ENCODE data around the gene RBP5. TPM values are rescaled to one million over a fixed set of nuclear protein-coding genes. Genes with fewer than 3 reads are reported as not detected.
A peak's percentile ranks its signal among the peaks of the same experiment; 100 is the strongest.
"Not testable (repeated sequence)": the region's sequence is repeated elsewhere in the genome, so short reads cannot be mapped to it uniquely, and the experiment has no call there.

RBP5 gene
- total RNA-seq, 1 donor from 2014 or later: 154 TPM

- DNase-seq (ENCODE audit: low spot score) (peak; percentile 92), ATAC-seq (peak; percentile 57)
Measured at GRCh38 chr12:7123806-7124522, 4.7 kb downstream of the RBP5 start.

DNA sequence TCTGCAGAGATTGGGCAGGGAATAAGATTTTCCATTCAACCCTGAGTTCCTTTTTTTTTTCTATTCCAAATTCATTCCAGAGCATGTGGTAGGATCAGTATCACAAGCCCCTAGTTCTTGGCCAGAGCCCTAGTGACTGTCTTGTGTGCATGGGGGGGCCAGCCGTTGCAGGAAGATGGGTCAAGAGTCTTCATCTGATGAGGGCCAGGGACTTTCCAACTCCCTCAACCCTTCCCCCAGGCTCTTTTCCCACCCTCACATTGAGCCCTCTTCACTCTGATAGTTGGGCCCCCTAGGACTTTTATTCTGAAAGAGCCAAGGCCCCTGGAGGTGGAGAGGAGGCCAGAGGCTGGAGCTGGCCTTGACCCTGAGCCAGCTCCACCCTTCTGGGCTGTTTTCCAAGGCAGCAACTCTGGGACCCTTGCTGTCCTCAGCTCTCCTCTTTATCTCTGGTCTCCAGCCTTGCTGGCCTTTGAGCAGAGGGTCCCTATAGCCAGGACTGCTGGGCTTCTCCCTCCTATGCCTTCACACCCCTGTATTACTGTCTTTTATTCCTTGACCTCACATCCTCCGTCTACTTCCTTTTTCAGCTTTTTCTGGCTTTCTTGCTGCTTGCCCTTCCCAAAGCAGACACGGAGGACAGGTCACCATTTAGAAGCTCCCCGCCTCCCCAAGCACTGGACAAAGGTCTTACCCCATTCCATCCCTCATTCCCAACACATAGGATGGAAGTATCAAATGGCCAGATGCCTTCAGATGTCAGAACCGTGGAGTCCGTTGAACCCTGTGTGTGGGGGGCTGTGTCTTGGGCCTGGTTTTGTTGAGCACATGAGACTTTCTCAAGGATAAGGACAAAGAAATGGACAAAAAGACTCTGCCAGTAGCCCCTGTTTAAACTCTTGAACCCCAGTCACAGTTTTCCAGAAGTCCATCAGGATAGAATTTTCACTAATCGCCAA lies 5.6 kb downstream of the RBP5 start:
- peak; percentile 75 for DNase-seq (ENCODE audit: low spot score)
- peak; percentile 35 for ATAC-seq

DNA sequence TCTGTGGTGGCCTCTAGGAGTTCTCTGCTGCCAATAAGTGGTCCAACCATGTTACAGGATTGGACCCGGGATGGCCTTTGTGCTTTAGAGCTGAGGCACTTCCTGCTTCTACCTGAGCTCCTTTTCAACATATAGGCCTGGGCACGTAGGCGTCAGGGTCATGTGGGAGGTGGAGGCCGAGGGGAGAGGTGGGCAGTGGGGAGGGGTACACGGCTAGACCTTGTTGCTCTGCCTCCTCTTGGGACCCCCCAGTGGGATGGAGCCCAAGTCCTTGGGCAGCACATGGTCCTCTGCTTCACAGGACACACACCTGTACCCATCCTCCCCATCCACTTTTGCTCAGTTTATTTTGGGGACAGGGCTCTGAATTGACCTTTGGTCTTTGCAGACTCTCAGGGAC lies 7.4 kb downstream of the RBP5 start:
- ATAC-seq (peak; percentile 0), DNase-seq (ENCODE audit: low spot score) (no peak)

GRCh38 chr12:7120166-7120565 lies 8.5 kb downstream of the RBP5 start:
- DNase-seq (ENCODE audit: low spot score): no peak

DNA sequence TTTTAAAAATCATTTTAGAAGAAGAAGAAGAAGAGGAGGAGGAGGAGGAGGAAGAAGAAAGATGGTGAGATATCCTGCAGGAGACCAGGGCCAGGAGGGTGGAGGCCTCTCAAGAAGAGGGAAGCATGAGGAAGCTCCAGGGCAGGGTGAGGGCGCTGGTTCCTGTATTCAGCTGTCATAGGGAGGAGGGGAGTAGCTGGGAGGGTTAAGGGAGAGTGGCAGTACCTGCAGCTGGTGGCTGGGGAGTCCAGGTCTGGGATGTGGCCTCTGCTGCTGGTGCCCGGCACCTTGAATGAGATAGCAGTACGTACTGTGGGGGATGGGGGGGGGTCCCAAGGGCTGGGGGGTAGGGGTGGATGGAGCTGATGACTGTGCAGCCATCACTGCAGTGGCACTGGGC lies 9.8 kb downstream of the RBP5 start:
- DNase-seq (ENCODE audit: low spot score) (no peak), ATAC-seq (no peak)

More at GRCh38 chr12:7120166-7120565, 8.5 kb downstream of the RBP5 start:
- ATAC-seq: no peak

DNA sequence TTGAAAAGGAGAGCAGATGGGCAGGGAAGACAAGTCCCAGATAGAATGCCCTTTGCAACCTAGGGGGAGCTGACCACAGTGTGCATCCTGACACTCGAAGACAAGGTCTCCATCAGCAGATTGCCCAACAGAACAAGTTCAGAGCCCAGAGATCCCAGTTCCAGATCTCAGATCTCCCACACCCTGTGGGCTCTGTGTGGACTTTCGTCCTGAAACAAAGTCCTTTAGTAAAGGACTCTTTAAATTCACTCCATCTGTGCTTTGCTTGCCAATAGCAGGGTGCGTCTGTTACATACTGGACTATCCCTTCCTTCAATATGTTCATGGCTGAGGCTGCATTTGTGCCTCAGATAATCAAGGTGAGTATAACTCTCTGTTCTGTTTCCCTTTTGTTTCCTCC lies 11.0 kb downstream of the RBP5 start:
- ATAC-seq: peak; percentile 9
- no peak for DNase-seq (ENCODE audit: low spot score)

- DNase-seq (ENCODE audit: low spot score): no peak
Measured at GRCh38 chr12:7116916-7117315, 11.8 kb downstream of the RBP5 start.

GRCh38 chr12:7116196-7116595 lies 12.5 kb downstream of the RBP5 start:
- DNase-seq (ENCODE audit: low spot score) (no peak), ATAC-seq (no peak)

More at GRCh38 chr12:7116916-7117315, 11.8 kb downstream of the RBP5 start:
- ATAC-seq: no peak

DNA sequence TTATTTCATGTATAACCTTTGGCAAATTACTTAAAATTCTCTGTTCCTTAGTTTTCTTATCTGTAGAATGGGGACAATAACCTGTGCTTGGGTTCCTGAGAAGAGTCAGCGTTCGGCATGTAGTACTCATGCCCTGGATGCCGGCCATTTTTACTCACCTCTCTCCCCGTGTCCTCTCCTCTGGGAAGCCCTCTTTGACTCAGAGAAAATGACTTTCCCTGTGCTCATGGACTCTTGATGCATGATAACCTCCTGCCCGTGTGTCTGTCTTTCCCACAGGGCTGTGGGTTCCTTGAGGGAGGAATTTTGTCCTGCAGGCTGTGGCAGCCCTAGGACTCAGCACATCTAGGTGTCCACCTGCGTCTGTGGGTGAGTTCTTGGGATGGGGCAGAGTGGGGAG lies 13.8 kb downstream of the RBP5 start:
- peak; percentile 33 for DNase-seq (ENCODE audit: low spot score)
- ATAC-seq: no peak

GRCh38 chr12:7114008-7114407 lies 14.7 kb downstream of the RBP5 start:
- peak; percentile 42 for DNase-seq (ENCODE audit: low spot score)
- ATAC-seq: no peak

DNA sequence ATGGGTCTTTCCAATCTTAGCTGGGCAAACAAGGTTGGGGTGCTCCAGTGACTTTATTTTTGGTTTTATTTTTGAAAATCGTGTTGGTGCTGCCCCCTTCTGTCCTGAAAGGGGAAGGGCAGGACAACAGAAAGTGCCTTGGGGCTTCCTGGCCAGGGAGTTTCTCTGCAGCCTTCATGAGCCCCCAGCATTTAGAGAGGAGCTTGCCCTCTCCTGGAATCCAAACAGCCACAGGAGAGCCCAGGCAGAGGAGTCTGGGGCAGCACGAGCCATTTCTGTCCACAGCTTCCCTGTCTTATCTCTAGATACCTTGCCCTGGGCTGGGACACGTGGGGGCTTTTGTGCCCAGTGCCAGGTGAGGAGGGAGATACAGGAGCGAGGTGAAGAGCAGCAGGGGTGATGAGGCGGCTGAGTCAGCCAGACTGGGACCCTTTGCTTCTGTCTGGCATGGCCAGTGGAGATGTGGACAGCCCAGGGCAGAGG lies 15.3 kb downstream of the RBP5 start:
- ATAC-seq (peak; percentile 46), DNase-seq (ENCODE audit: low spot score) (no peak)

- ATAC-seq (no peak), DNase-seq (ENCODE audit: low spot score) (no peak)
Measured at GRCh38 chr12:7112041-7112440, 16.6 kb downstream of the RBP5 start.

GRCh38 chr12:7110661-7111060 lies 18.0 kb downstream of the RBP5 start:
- DNase-seq (ENCODE audit: low spot score): no peak
- ATAC-seq: no peak

DNA sequence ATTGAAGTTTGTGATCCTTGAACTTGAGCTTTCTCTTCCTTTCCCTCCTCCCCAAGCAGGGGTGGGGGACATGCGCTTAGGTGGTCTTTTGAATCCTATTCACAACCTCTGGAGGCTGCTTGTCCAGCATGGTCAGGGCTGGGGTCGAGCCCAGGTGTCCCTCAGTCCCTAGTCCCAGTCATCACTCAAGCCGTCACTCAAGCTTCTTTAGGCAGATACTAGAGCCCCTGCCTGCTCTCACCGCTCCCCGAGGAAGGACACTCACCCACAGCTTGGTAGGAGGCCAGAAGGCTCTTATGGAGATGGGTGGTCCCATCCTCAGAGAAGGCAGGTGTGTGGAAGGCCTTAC lies 19.1 kb downstream of the RBP5 start:
- no peak for ATAC-seq
- DNase-seq (ENCODE audit: low spot score): no peak

DNA sequence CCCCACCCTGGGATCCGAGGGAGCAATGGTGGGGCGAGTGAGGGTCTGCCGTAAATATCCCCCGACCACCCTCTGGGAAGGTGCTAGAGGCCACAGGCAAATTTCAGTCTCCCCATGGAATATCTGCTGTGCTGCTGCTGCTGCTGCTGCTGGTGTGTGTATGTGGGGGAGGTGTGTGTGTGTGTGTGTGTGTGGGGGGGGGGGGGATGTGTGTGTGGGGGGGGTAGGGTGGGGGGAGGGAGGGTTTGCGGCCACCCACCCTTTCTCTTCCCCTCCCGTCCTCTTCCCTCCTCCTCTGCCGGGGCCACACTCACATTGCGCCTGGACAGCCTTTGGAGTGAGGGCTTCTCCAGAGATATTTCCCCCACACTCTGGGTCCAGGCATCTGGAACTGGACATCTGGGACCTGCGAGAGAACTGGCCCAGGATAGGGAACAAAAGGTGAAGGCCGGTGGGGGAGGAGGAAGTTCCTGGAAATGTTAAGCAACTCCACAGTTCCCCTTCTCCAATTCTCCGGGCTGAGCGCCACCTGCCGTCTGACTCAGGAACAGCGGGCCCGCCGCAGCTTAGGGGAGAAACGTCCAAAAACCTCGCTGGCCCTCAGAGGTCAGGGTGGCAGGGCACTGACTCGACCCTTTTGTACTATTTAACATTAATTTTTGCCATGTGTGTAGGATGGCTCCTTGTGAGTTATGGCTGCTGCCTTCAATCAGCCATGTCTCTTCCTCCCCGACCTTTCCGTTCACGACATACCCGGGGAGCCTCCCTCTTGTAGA lies 19.7 kb downstream of the RBP5 start, which contains the start of gene C1RL:
Gene C1RL, minus strand, starts transcription at position 419 of the 776 bp plus-strand sequence. Its CDS starts 34 bp downstream, at position 385.
- peak; percentile 95 for DNase-seq (ENCODE audit: low spot score)
- ATAC-seq: peak; percentile 78

GRCh38 chr12:7108003-7108795 lies 20.5 kb downstream of the RBP5 start:
- DNase-seq (ENCODE audit: low spot score) (peak; percentile 82), ATAC-seq (peak; percentile 77)

DNA sequence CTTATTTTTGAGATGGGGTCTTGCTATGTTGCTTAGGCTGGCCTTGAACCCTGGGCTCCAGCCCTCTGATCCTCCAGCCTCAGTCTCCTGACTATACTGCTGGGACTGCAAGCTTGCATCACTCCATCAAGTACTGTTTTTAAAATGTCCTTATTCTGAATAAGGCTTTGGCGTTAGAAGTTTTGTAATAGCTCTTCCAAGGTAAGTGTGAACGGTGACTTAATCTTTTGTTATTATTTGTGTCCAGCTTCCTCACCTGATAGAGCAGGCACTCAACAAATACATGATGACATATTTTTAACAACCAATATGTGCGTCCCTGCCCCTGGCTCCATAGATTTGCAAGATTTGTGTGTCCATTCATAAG lies 21.1 kb downstream of the RBP5 start:
- ATAC-seq: no peak
- no peak for DNase-seq (ENCODE audit: low spot score)

DNA sequence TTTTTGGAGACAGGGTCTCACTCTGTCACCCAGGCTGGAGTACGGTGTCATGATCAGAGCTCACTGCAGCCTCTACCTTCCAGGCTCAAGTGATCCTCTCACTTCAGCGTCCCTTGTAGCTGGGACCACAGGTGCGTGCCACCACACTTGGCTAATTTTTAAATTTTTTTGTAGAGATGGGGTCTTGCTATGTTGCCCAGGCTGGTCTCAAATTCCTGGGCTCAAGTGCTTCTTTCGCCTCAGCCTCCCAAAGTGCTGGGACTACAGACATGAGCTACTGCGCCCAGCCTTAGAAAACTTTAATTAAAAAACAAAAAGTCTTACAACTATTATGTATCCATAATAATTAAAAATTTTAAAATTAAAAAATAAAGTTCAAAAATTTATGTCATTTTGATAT lies 21.5 kb downstream of the RBP5 start:
- ATAC-seq; DNase-seq (ENCODE audit: low spot score): not testable (repeated sequence)

DNA sequence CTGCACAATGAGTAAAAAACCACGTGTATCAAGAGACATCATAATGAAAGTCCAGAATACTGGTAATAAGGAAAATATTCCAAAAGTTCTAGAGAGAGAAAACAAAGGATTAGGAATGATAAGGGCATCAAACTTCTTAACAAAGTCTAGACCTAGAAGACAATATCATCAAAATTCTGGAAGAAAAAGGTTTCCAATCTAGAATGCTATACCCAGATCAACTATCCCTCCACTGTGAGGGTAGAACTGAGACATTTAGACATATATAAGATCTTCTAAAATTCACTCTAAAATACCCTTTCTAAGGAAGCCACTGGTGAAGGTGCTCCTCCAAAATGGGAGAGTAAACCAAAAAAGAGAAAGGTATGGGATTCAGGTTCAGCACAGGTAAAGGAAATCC lies 22.6 kb downstream of the RBP5 start:
- no peak for ATAC-seq

More for the DNA sequence above, 22.6 kb downstream of the RBP5 start:
- DNase-seq (ENCODE audit: low spot score): no peak

Measured in left lobe of liver (tissue), 2 donors.